DOHH2 (cell line): Measurements from ENCODE around the gene CCM2.

ENCODE experiments used
- H3F3A ChIP-seq: fragments of 200-600 bp; sonication (generic), shearing (Covaris generic); 2 replicates; pipeline ENCODE4 v1.6.0; 2016; ENCODE audit warnings: antibody characterized with exemption, mild to moderate bottlenecking; ENCODE audit not compliant: control insufficient read depth, insufficient read depth
- H3K27ac ChIP-seq: fragments of 200-600 bp; sonication (generic); 2 replicates; pipeline ENCODE4 v1.5.1; 2014; ENCODE audit warnings: low read depth, mild to moderate bottlenecking, low read length, moderate library complexity
- H3K27me3 ChIP-seq: fragments of 200-600 bp; sonication (generic); 2 replicates; pipeline ENCODE4 v1.6.1; 2014; ENCODE audit warnings: mild to moderate bottlenecking, low read length, mixed read lengths; ENCODE audit not compliant: control insufficient read depth
- H3K36me3 ChIP-seq: fragments of 200-600 bp; sonication (generic); 2 replicates; pipeline ENCODE4 v1.6.1; 2014; ENCODE audit warnings: mild to moderate bottlenecking, low read length, moderate library complexity, mixed read lengths; ENCODE audit not compliant: control insufficient read depth
- H3K4me1 ChIP-seq: fragments of 200-600 bp; sonication (generic); 2 replicates; pipeline ENCODE4 v1.6.1; 2014; ENCODE audit warnings: mild to moderate bottlenecking, low read length, mixed read lengths; ENCODE audit not compliant: control insufficient read depth
- H3K4me2 ChIP-seq: fragments of 200-600 bp; sonication (generic); 2 replicates; pipeline ENCODE4 v1.6.0; 2014; ENCODE audit warnings: mild to moderate bottlenecking, low read length, moderate library complexity
- H3K4me3 ChIP-seq: fragments of 200-600 bp; sonication (generic); 2 replicates; pipeline ENCODE4 v1.5.1; 2014; ENCODE audit warnings: mild to moderate bottlenecking, low read length, mixed read lengths
- H3K79me2 ChIP-seq: fragments of 200-600 bp; sonication (generic); 2 replicates; pipeline ENCODE4 v1.6.1; 2014; ENCODE audit warnings: mild to moderate bottlenecking, low read length, mixed read lengths; ENCODE audit not compliant: control insufficient read depth
- H3K9me2 ChIP-seq: fragments of 200-600 bp; sonication (generic); replicated peaks from 2 replicates; pipeline ENCODE4 v1.6.1; 2014; ENCODE audit warnings: mild to moderate bottlenecking, low read length, mixed read lengths; ENCODE audit not compliant: control insufficient read depth
- H3K9me3 ChIP-seq: fragments of 200-600 bp; sonication (generic); 2 replicates; pipeline ENCODE4 v1.6.1; 2014; ENCODE audit warnings: antibody characterized with exemption, low read length, mixed read lengths; ENCODE audit not compliant: control insufficient read depth, insufficient read depth
- H4K20me1 ChIP-seq: fragments of 200-600 bp; sonication (generic); 2 replicates; pipeline ENCODE4 v1.6.0; 2014; ENCODE audit warnings: low read depth, mild to moderate bottlenecking, antibody characterized with exemption, low read length, moderate library complexity; ENCODE audit not compliant: control insufficient read depth, insufficient read depth
- EZH2phosphoT487 ChIP-seq: fragments of 200-600 bp; sonication (generic); IDR thresholded peaks from 2 replicates; pipeline ENCODE4 v1.6.1; 2017; ENCODE audit warnings: borderline replicate concordance, mild to moderate bottlenecking, antibody characterized with exemption, low read length, moderate library complexity, mixed read lengths
- TF ChIP-seq, protein P1 (sequence below): fragments of 200-600 bp; sonication (generic); IDR thresholded peaks from one replicate; pipeline ENCODE4 v1.5.1; 2014; ENCODE audit warnings: antibody characterized with exemption, mild to moderate bottlenecking, low read depth, low read length; ENCODE audit not compliant: poor library complexity, severe bottlenecking

Gene CCM2

DNA sequence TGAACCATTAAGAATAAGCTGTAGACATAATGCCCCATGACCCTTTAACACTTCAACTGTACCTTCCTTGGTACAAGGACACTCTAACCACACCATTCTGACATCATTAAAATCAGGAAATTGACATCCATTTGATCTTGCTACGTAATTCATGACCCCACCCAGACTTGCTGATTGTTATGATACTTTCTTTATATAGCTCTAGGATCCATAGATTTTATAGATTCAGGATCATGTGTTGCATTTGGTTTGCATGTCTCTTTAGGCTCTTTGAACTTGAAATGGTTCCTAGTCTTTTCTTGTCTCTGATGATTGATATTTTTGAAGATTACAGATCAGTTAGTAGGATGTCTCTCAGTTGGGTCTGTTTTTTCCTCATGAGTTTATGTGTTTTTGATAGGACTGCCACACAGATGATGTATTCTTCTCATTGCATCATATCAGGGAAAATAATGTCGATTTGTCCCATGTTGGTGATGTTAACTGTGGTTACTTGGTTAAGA, 13.5 kb downstream of the CCM2 start:
- Histone ChIP-seq H3K27ac (no peak overlapping the region), H3K4me1 (peaks cover 17% of the 10 kb centered on the region), H3K9me3 (no peaks in the 10 kb centered on the region), H3K9me2 (no peaks in the 10 kb centered on the region), H3K4me3 (no peak overlapping the region), H3K27me3 (no peaks in the 10 kb centered on the region), H3F3A (peaks cover 12% of the 10 kb centered on the region), H4K20me1 (peaks cover 14% of the 10 kb centered on the region; the same call in 1 of the 2 replicates), H3K36me3 (peaks cover 69% of the 10 kb centered on the region), H3K79me2 (peaks cover 91% of the 10 kb centered on the region), H3K4me2 (no peak overlapping the region)
- no peak for TF ChIP-seq EZH2phosphoT487
- TF ChIP-seq, protein P1, sequence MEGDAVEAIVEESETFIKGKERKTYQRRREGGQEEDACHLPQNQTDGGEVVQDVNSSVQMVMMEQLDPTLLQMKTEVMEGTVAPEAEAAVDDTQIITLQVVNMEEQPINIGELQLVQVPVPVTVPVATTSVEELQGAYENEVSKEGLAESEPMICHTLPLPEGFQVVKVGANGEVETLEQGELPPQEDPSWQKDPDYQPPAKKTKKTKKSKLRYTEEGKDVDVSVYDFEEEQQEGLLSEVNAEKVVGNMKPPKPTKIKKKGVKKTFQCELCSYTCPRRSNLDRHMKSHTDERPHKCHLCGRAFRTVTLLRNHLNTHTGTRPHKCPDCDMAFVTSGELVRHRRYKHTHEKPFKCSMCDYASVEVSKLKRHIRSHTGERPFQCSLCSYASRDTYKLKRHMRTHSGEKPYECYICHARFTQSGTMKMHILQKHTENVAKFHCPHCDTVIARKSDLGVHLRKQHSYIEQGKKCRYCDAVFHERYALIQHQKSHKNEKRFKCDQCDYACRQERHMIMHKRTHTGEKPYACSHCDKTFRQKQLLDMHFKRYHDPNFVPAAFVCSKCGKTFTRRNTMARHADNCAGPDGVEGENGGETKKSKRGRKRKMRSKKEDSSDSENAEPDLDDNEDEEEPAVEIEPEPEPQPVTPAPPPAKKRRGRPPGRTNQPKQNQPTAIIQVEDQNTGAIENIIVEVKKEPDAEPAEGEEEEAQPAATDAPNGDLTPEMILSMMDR, result no peak

- Histone ChIP-seq H3K9me3 (no peaks in the 10 kb centered on the region), H3K4me3 (no peak overlapping the region), H3K4me2 (no peak overlapping the region), H3K79me2 (peaks cover 89% of the 10 kb centered on the region), H4K20me1 (peaks cover 9% of the 10 kb centered on the region; the same call in 1 of the 2 replicates), H3K4me1 (peaks cover 32% of the 10 kb centered on the region), H3K27ac (no peak overlapping the region), H3K27me3 (no peaks in the 10 kb centered on the region), H3K36me3 (peaks cover 66% of the 10 kb centered on the region), H3K9me2 (no peaks in the 10 kb centered on the region), H3F3A (peaks cover 17% of the 10 kb centered on the region)
- TF ChIP-seq EZH2phosphoT487, result no peak
- TF ChIP-seq, protein P1, result no peak
These were observed 15.3 kb downstream of the CCM2 start for GRCh38 chr7:45015313-45015712.

DNA sequence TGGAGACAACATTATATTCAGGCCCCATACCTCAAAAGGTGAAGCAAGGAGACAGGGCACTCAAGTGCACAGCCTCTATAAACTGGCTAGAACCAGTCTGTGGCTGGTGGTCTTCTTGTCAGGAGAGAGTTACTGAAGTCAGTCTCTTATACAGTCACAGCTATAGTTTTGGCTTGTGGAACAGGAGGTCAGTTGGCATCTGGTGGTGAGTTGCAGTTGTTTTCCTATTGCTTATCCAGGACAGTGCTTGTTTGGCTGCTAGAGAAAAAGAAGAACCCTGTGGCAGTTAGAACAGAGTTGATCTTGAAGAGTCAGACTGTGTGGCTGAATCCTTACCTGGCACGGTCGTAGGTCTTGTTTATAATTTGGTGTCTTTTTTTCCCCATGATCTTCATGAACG, 17.3 kb downstream of the CCM2 start:
- no peak for TF ChIP-seq EZH2phosphoT487
- TF ChIP-seq, protein P1, result no peak
- H3K4me1 ChIP-seq, result peaks cover 51% of the 10 kb centered on the region
- H3F3A ChIP-seq, result peaks cover 33% of the 10 kb centered on the region
- no peak overlapping the region for H3K4me3 ChIP-seq
- peaks cover 12% of the 10 kb centered on the region for H4K20me1 ChIP-seq
- no peaks in the 10 kb centered on the region for H3K9me2 ChIP-seq
- H3K27ac ChIP-seq, result peak overlapping the region; percentile 6; the same call in 1 of the 2 replicates
- H3K9me3 ChIP-seq, result no peaks in the 10 kb centered on the region
- H3K36me3 ChIP-seq, result peaks cover 59% of the 10 kb centered on the region
- H3K4me2 ChIP-seq, result no peak overlapping the region
- H3K27me3 ChIP-seq, result no peaks in the 10 kb centered on the region
- H3K79me2 ChIP-seq, result peaks cover 90% of the 10 kb centered on the region

DNA sequence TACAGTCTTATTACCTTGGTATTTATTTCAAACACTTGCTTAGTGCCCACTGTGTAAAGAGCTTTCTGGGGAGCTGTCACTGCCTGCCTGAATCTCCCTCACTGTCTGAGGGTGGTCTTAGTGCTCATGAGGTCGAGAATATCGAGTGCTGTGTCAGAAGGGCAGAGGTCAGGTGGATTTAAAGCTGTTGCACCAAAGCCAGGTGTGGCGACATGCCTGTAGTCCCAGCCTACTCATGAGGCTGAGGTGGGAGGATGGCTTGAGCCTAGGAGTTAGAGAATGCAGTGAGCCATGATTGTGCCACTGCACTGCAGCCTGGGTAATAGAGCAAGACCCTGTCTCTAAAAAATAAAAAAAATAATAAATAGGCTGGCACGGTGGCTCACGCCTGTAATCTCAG, 20.9 kb downstream of the CCM2 start:
- no peaks in the 10 kb centered on the region for H3K27me3 ChIP-seq
- no peaks in the 10 kb centered on the region for H3K9me2 ChIP-seq
- peaks cover 15% of the 10 kb centered on the region for H4K20me1 ChIP-seq
- H3K36me3 ChIP-seq, result peaks cover 58% of the 10 kb centered on the region
- peak overlapping the region; percentile 61 for H3K4me2 ChIP-seq
- H3F3A ChIP-seq, result peaks cover 48% of the 10 kb centered on the region
- H3K9me3 ChIP-seq, result peaks cover 4% of the 10 kb centered on the region; the same call in 1 of the 2 replicates
- peaks cover 91% of the 10 kb centered on the region for H3K79me2 ChIP-seq
- H3K4me1 ChIP-seq, result peaks cover 83% of the 10 kb centered on the region
- no peak for TF ChIP-seq EZH2phosphoT487
- TF ChIP-seq, protein P1, result no peak
- peak overlapping the region; percentile 76 for H3K27ac ChIP-seq
- peak overlapping the region; percentile 49 for H3K4me3 ChIP-seq
